GM20431 (cell line): ENCODE measurements around the gene PPP1R12B.
"Not testable (repeated sequence)": the region's sequence is repeated elsewhere in the genome, so short reads cannot be mapped to it uniquely, and the experiment has no call there.

ENCODE experiments used
- in situ Hi-C: fragments of 300-500 bp; cut with MseI, MboI; formaldehyde crosslinking; loops from one replicate; pipeline ENCODE4 v1.15.0; 2020; ENCODE audit warnings: low sequenced_read_pairs; ENCODE audit not compliant: unreplicated experiment

PPP1R12B gene

GRCh38 chr1:202434059-202434458 lies 85.6 kb downstream of the PPP1R12B start:
- in situ Hi-C loops: no loop called here

- in situ Hi-C loops: no loop called here
Measured at GRCh38 chr1:202438393-202439174, 90.1 kb downstream of the PPP1R12B start.

- in situ Hi-C loops: no loop called here
Measured at GRCh38 chr1:202439308-202439707, 90.8 kb downstream of the PPP1R12B start.

- in situ Hi-C loops: not testable (repeated sequence)
Measured at GRCh38 chr1:202448140-202448539, 99.6 kb downstream of the PPP1R12B start.

GRCh38 chr1:202451641-202452040 lies 103.1 kb downstream of the PPP1R12B start:
- in situ Hi-C loops: loop anchor here (25.0 kb wide), 1 partner anchor 261 kb away; the partner anchor contains the start of gene SYT2

- in situ Hi-C loops: loop anchor here (25.0 kb wide), 1 partner anchor 260 kb away; the partner anchor contains the start of gene SYT2
Measured at GRCh38 chr1:202452508-202452907, 104.0 kb downstream of the PPP1R12B start.

- in situ Hi-C loops: loop anchor here (25.0 kb wide), 1 partner anchor 256 kb away; the partner anchor contains the start of gene SYT2
Measured at GRCh38 chr1:202456372-202457169, 108.1 kb downstream of the PPP1R12B start.

GRCh38 chr1:202458651-202459050 lies 110.2 kb downstream of the PPP1R12B start:
- in situ Hi-C loops: loop anchor here (25.0 kb wide), 1 partner anchor 254 kb away; the partner anchor contains the start of gene SYT2

- in situ Hi-C loops: loop anchor here (25.0 kb wide), 1 partner anchor 253 kb away; the partner anchor contains the start of gene SYT2
Measured at GRCh38 chr1:202459470-202460142, 111.1 kb downstream of the PPP1R12B start.

- in situ Hi-C loops: loop anchor here (25.0 kb wide), 1 partner anchor 252 kb away; the partner anchor contains the start of gene SYT2
Measured at GRCh38 chr1:202460143-202460495, 111.6 kb downstream of the PPP1R12B start.

GRCh38 chr1:202462342-202463076 lies 114.0 kb downstream of the PPP1R12B start:
- in situ Hi-C loops: loop anchor here (25.0 kb wide), 1 partner anchor 250 kb away; the partner anchor contains the start of gene SYT2

GRCh38 chr1:202464153-202464742 lies 115.7 kb downstream of the PPP1R12B start:
- in situ Hi-C loops: loop anchor here (25.0 kb wide), 1 partner anchor 248 kb away; the partner anchor contains the start of gene SYT2

- in situ Hi-C loops: loop anchor here (25.0 kb wide), 1 partner anchor 247 kb away; the partner anchor contains the start of gene SYT2
Measured at GRCh38 chr1:202465644-202466270, 117.3 kb downstream of the PPP1R12B start.

- in situ Hi-C loops: loop anchor here (25.0 kb wide), 1 partner anchor 246 kb away; the partner anchor contains the start of gene SYT2
Measured at GRCh38 chr1:202466339-202466738, 117.8 kb downstream of the PPP1R12B start.

GRCh38 chr1:202467381-202467780 lies 118.9 kb downstream of the PPP1R12B start:
- in situ Hi-C loops: loop anchor here (25.0 kb wide), 1 partner anchor 245 kb away; the partner anchor contains the start of gene SYT2

- in situ Hi-C loops: loop anchor here (25.0 kb wide), 1 partner anchor 244 kb away; the partner anchor contains the start of gene SYT2
Measured at GRCh38 chr1:202468695-202469094, 120.2 kb downstream of the PPP1R12B start.

GRCh38 chr1:202469123-202469522 lies 120.6 kb downstream of the PPP1R12B start:
- in situ Hi-C loops: loop anchor here (25.0 kb wide), 1 partner anchor 243 kb away; the partner anchor contains the start of gene SYT2

- in situ Hi-C loops: loop anchor here (25.0 kb wide), 1 partner anchor 241 kb away; the partner anchor contains the start of gene SYT2
Measured at GRCh38 chr1:202471246-202471645, 122.7 kb downstream of the PPP1R12B start.
